ENCODE measurements around the gene CSMD2. TPM values are rescaled to one million over a fixed set of nuclear protein-coding genes. Genes with fewer than 3 reads are reported as not detected.

The CSMD2 gene
- polyA plus RNA-seq, 1 donor, result 0.65 TPM

DNA sequence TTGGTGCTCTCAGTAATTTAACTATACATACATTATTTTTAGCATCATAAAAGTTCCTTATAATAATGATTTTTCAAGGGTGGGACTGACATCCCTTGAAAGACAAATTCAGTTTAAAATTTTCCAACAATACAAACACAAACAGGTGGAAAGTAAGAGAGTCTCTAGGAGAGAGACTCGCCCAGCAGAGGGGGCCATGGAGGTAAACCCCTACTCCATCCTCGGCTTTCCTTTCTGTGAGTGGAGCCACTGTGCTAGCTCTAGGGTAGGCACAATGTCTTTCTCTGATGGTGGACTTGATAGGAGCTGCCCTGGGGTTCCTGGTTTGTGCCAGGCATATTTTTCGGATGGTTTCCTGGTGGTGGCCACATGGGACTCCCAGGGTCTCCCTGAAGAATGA lies 8.3 kb downstream of the CSMD2 start:
- DNase-seq (ENCODE audit: low read depth), result no peak

DNA sequence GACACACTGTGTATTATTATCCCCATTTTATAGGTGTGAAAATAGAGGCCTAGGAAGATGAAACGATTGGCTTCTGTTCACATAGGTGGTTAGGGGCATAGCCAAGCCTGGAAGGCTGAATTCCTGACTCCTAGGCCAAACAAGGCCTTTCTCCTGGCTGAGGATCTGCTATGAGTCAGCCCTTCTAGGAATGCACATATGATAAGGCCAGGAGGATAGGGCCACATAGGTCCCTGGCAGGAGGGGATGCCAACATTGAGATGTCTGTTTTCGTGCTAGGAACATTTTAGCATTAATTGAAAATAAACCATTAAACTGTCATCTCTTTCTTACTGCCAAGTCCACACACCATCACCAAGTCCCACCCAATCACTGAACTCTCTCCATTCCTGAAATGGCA lies 9.2 kb downstream of the CSMD2 start:
- no peak for DNase-seq (ENCODE audit: low read depth)

GRCh38 chr1:34153246-34153645 lies 11.8 kb downstream of the CSMD2 start:
- DNase-seq (ENCODE audit: low read depth), result no peak

DNA sequence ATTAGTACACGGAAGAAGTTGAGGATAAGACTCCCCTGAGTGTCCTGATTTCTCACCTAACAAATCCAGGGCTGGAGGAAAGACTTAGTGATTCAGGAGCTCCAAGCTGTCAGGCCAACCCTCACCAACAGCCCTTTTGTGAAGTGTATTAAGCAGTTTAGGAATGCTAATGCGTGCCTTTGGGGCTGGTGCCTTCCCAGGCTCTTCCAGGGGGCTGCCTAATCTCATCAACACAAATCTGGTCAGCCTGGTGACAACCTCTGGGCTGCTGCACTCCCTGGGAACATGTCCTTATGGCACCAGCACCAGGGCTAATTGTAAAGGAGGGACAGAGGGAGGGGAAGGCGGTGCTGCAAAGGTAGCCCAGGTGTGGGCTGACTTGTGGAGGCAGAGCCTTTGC lies 15.5 kb downstream of the CSMD2 start:
- DNase-seq (ENCODE audit: low read depth), result no peak

- DNase-seq (ENCODE audit: low read depth), result no peak
These were observed 17.7 kb downstream of the CSMD2 start for GRCh38 chr1:34147301-34147700.

- no peak for DNase-seq (ENCODE audit: low read depth)
These were observed 20.3 kb downstream of the CSMD2 start for GRCh38 chr1:34144766-34145165.

DNA sequence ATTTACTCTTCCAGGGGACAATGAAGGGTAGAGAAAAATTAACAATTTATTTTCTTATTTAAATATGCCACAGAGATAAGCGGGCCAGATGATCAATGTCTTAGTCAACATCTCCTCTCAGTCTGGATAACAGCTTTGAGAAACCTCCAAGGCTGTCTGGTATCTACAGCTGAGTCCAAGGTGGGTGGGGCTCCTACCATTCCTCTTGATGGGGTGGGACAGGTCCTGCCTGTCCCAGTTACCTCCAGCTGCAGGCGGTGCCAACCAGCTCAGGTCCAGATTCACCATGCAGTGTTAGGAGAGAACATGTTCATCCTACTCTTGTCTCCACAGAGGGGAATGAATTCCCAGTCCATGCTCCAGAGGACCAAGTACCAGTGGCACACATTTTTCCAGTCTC lies 21.1 kb downstream of the CSMD2 start:
- no peak for DNase-seq (ENCODE audit: low read depth)

GRCh38 chr1:34140011-34140676 lies 24.9 kb downstream of the CSMD2 start:
- DNase-seq (ENCODE audit: low read depth), result no peak

- DNase-seq (ENCODE audit: low read depth), result no peak
These were observed 27.6 kb downstream of the CSMD2 start for GRCh38 chr1:34137411-34137810.

DNA sequence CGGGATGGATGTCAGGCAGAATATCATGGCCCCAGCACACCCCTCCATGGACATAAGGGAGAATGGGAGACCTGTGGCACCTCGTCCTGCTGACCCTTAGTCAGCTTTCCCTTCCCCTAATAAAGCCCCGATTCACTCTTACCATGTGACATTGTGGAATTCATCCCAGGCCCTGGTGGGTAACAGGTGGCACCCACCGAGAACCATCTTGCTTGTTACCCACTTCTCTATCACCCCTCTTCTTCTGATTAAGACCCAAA lies 32.9 kb downstream of the CSMD2 start:
- DNase-seq (ENCODE audit: low read depth), result no peak

- DNase-seq (ENCODE audit: low read depth), result no peak
These were observed 33.5 kb downstream of the CSMD2 start for GRCh38 chr1:34131396-34132160.

DNA sequence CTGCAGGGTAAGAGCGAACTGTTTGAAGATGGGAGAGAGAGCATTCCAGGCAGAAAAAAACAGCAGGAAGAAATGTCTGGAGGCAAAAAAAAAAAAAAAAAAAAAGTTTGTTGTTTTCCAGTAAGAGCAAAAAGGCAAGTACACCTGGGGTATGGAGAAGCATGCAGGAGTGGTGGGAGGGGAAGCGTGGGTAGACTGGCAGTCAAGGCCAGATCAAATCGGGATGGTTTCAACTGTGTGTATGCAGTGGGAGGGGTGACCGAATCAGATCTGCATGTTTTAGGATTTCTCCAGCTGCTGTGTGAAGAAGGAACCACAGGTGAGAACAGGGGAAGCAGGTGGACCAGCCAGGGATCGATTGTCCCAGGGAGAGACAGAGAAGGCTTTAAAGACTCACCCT lies 34.7 kb downstream of the CSMD2 start:
- no peak for DNase-seq (ENCODE audit: low read depth)

DNA sequence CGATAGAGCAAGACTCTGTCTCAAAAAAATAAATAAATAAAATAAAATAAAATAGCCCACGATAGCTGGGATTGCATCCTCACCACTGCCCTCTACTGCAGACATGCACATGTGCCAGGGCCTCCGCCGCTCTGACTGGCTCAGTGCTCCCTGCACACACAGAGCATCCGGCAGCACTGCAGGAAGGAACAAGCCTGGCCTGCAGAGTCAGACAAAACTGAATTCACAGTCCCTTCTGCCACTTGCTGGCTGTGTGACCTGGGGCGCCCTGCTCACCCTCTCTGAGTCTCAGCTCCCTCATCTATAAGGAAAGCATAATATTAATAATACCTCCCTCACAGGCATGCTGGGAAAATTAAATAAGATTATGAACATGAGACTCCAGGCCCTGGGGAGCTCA lies 35.4 kb downstream of the CSMD2 start:
- DNase-seq (ENCODE audit: low read depth), result no peak

DNA sequence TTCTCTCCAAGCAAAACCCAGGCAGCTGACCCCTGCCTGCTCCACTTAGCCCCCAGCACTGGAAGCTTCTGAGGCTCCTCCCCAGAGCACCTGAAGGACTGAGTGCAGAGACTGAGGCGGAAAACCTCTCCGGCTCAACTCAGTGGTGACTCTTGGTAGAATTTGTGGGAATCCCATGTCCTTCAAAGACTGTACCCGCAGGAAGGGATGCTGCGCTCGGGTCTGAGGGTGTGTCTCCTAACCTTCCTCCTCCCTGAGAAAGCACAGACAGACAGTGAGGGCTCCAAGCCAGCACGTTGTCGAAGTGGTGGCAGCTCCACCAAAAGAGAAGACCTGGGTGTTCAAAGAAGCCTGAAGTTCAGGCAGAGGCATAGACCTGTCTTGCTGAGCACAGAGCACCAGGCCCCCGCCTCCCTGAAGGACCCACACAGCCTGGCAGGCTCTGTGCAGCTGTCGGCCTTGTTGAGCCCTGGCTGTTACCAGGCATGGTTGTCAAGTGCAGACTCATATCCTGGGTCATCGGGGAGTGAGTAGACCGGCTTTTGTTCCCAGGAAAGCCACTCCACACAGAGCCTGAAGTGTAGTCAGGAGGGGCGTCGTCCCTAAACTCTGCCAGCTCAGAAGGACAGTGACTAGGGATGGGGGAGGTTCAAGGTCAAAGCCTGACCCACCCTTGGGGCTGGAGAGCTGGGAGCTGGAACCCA lies 36.7 kb downstream of the CSMD2 start:
- DNase-seq (ENCODE audit: low read depth), result no peak

GRCh38 chr1:34127006-34128000 lies 37.7 kb downstream of the CSMD2 start:
- DNase-seq (ENCODE audit: low read depth), result no peak

GRCh38 chr1:34126486-34126885 lies 38.5 kb downstream of the CSMD2 start:
- no peak for DNase-seq (ENCODE audit: low read depth)

GRCh38 chr1:34125721-34126380 lies 39.2 kb downstream of the CSMD2 start:
- DNase-seq (ENCODE audit: low read depth), result no peak

- no peak for DNase-seq (ENCODE audit: low read depth)
These were observed 42.7 kb downstream of the CSMD2 start for GRCh38 chr1:34122080-34122932.

DNA sequence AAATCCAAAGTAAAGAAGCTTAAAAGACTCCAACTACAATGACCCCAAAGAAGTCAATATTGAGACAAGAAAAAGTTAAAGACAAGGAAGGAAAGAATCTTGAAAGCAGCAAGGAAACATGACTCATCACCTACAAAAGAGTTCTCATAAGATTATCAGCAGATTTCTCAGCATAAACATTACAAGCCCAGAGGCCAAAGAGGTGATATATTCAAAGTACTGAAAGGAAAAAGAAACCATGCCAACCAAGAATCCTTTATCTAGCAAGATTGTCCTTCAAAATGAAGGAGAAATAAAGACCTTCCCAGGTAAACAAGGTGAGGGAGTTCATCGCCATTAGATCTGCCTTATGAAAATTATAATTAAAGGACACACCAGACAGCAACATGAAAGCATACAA lies 49.8 kb downstream of the CSMD2 start:
- DNase-seq (ENCODE audit: low read depth), result no peak

GRCh38 chr1:34113887-34114286 lies 51.1 kb downstream of the CSMD2 start:
- DNase-seq (ENCODE audit: low read depth), result no peak
